K562 (cell line): ENCODE measurements around the gene RHEBL1. TPM values are rescaled to one million over a fixed set of nuclear protein-coding genes. Genes with fewer than 3 reads are reported as not detected.

ENCODE experiments used
- BACH1 ChIP-seq: fragments of 200-800 bp; sonication (Bioruptor generic); IDR thresholded peaks from 2 replicates; pipeline ENCODE4 v1.6.1; 2016; ENCODE audit warnings: missing genetic modification characterization, missing compliant biosample characterization
- CBFA2T3 ChIP-seq: fragments of 450-650 bp; IDR thresholded peaks from 2 replicates; pipeline ENCODE4 v1.6.1; 2017
- HDGF ChIP-seq: fragments of 450-650 bp; IDR thresholded peaks from 2 replicates; pipeline ENCODE4 v1.6.1; 2016
- HNRNPK ChIP-seq: fragments of 200-400 bp; formaldehyde crosslinking; IDR thresholded peaks from one replicate; pipeline ENCODE4 v1.6.1; 2018; ENCODE audit warnings: mild to moderate bottlenecking, low read depth, low read length; ENCODE audit not compliant: poor library complexity, severe bottlenecking
- JUND ChIP-seq, 2 experiments: IDR thresholded peaks; 2 replicates in 1 of 2; 3 replicates in 1 of 2; pipeline ENCODE4 v1.6.1; 2011; ENCODE audit warnings: borderline replicate concordance in 2 of 2, low read depth in 2 of 2, low read length in 2 of 2, improper control_type of control experiment in 1 of 2, missing biosample characterization in 1 of 2, missing genetic modification characterization in 1 of 2, missing genetic modification reagents in 1 of 2
- KDM2B ChIP-seq: fragments of 250-450 bp; sonication (Bioruptor Pico); IDR thresholded peaks from 2 replicates; pipeline ENCODE4 v1.8.0; 2021; ENCODE audit warnings: mild to moderate bottlenecking, moderate library complexity
- PHF8 ChIP-seq: fragments of 200-600 bp; sonication (generic); IDR thresholded peaks from 2 replicates; pipeline ENCODE4 v1.6.1; 2012; ENCODE audit warnings: mixed run types, mild to moderate bottlenecking, inconsistent platforms, low read length, moderate library complexity, borderline replicate concordance
- PURB ChIP-seq: sonication (generic); formaldehyde crosslinking; IDR thresholded peaks from 2 replicates; pipeline ENCODE4 v1.9.0; 2021; ENCODE audit warnings: low read depth, mild to moderate bottlenecking, missing genetic modification reagents
- RBM14 ChIP-seq: fragments of 200-400 bp; formaldehyde crosslinking; IDR thresholded peaks from 2 replicates; pipeline ENCODE4 v1.6.1; 2018; ENCODE audit warnings: low read depth, mild to moderate bottlenecking, low read length, moderate library complexity, borderline replicate concordance; ENCODE audit not compliant: insufficient read depth
- SOX6 ChIP-seq: fragments of 450-650 bp; IDR thresholded peaks from 2 replicates; pipeline ENCODE4 v1.6.1; 2014; ENCODE audit warnings: mild to moderate bottlenecking
- TAF9B ChIP-seq: fragments of 450-650 bp; IDR thresholded peaks from 2 replicates; pipeline ENCODE4 v1.6.1; 2018; ENCODE audit warnings: mild to moderate bottlenecking; ENCODE audit not compliant: partially characterized antibody
- WHSC1 ChIP-seq: IDR thresholded peaks from one replicate; pipeline ENCODE4 v1.6.1; 2012; ENCODE audit warnings: low read length, control low read depth, inconsistent platforms
- XRCC5 ChIP-seq: fragments of 200-400 bp; formaldehyde crosslinking; IDR thresholded peaks from 2 replicates; pipeline ENCODE4 v1.6.1; 2017; ENCODE audit warnings: low read depth, mild to moderate bottlenecking, low read length
- ZNF143 ChIP-seq: sonication (generic); formaldehyde crosslinking; IDR thresholded peaks from 2 replicates; pipeline ENCODE4 v1.9.0; 2022; ENCODE audit warnings: mild to moderate bottlenecking, missing genetic modification reagents
- polyA plus RNA-seq, 8 experiments: library from polyadenylated mRNA; depleted of rRNA in 4 of 8; stranded (reverse) in 5 of 8; unstranded in 3 of 8; fragments of >200 nt; fragmentation: Nextera tagmentation in 2 of 8; fragmentation: Illumina TruSeq in 1 of 8; extraction: Ambion mirVana in 2 of 8; extraction: Trizol in 1 of 8; gene quantifications; 2 replicates each; pipeline versions ENCODE4 v1.2.1 to v1.2.3, GENCODE V29; 2011 to 2014; ENCODE audit warnings: inconsistent platforms in 1 of 8, missing spikeins in 1 of 8
- total RNA-seq, 7 experiments: library from RNA; depleted of rRNA in 6 of 7; stranded (reverse); fragments of >200 nt in 6 of 7; fragmentation: Illumina TruSeq in 2 of 7; extraction: Trizol in 2 of 7; gene quantifications; 2 replicates each; pipeline versions ENCODE4 v1.2.1 to v1.2.3, GENCODE V29; 2011 to 2021; ENCODE audit warnings: low replicate concordance in 1 of 7
- TF ChIP-seq, protein P1 (sequence below), 2 experiments: fragments of 450-650 bp; IDR thresholded peaks; 2 replicates each; pipeline ENCODE4 v1.6.1; 2016; ENCODE audit warnings: mild to moderate bottlenecking in 2 of 2, borderline replicate concordance in 1 of 2, low read depth in 1 of 2, moderate library complexity in 1 of 2
- TF ChIP-seq, protein P2 (sequence below): fragments of 450-650 bp; IDR thresholded peaks from 2 replicates; pipeline ENCODE4 v1.6.1; 2018; ENCODE audit warnings: mild to moderate bottlenecking, low read depth; ENCODE audit not compliant: partially characterized antibody

Gene RHEBL1
- total and polyA plus RNA-seq, 9 of the 15 experiments (the other 6 are each of a cell fraction or from before 2014, with no cell fraction given), result 4.3 to 36.1 (median 8.2) TPM

DNA sequence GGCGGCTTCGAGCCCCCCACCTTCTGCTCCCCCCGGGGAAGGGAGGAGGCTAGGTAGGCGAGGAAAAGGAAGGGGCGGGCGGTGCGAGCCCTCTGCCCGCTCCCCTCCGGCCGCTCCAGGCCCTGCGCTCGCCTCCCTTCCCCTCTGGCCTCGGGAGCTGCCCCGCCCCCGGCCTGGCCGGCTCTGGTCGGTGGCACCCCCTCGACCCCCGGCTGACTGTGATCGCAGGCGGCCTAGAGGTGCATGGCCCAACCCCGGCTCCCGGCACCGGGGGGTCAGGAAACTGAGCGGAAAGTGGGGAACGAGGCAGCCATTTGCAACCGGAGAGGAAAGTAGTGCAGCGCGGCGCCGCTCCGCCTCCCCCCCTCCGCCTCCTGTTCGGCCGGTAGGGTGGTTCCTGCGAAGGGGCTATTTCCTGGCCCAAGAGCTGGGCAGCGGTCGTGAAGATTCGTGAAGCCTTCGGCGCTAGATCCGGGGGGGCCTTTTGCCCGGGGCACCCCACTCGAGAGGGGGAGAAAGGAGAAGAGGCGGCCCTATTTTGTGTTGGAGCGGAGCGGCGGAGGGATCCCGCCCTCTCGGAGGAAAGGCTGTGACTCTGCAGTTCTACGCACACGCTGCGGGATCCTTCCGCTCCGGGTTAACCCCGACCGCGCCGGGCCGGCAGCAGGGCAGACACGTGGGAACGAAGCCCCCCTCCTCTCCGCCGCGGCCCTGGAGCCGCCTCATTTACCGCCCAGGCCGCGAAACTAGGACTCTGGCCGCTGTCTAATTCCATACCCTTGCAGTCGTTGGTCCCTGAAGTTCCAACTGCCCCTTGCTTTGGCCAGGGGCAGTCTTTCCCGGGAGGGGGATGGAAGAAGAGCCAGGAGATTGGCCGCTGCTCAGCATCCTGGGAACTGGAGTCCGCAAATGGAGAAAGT is 9.3 kb downstream of the RHEBL1 start, which contains the start of gene KMT2D (continued):
- no peak for TF ChIP-seq WHSC1
- TF ChIP-seq KDM2B (CRISPR knock-in tag), result no peak; the same call in 1 of the 2 replicates
- peak; percentile 35; the same call in 1 of the 2 replicates for TF ChIP-seq CBFA2T3
- TF ChIP-seq, protein P1, sequence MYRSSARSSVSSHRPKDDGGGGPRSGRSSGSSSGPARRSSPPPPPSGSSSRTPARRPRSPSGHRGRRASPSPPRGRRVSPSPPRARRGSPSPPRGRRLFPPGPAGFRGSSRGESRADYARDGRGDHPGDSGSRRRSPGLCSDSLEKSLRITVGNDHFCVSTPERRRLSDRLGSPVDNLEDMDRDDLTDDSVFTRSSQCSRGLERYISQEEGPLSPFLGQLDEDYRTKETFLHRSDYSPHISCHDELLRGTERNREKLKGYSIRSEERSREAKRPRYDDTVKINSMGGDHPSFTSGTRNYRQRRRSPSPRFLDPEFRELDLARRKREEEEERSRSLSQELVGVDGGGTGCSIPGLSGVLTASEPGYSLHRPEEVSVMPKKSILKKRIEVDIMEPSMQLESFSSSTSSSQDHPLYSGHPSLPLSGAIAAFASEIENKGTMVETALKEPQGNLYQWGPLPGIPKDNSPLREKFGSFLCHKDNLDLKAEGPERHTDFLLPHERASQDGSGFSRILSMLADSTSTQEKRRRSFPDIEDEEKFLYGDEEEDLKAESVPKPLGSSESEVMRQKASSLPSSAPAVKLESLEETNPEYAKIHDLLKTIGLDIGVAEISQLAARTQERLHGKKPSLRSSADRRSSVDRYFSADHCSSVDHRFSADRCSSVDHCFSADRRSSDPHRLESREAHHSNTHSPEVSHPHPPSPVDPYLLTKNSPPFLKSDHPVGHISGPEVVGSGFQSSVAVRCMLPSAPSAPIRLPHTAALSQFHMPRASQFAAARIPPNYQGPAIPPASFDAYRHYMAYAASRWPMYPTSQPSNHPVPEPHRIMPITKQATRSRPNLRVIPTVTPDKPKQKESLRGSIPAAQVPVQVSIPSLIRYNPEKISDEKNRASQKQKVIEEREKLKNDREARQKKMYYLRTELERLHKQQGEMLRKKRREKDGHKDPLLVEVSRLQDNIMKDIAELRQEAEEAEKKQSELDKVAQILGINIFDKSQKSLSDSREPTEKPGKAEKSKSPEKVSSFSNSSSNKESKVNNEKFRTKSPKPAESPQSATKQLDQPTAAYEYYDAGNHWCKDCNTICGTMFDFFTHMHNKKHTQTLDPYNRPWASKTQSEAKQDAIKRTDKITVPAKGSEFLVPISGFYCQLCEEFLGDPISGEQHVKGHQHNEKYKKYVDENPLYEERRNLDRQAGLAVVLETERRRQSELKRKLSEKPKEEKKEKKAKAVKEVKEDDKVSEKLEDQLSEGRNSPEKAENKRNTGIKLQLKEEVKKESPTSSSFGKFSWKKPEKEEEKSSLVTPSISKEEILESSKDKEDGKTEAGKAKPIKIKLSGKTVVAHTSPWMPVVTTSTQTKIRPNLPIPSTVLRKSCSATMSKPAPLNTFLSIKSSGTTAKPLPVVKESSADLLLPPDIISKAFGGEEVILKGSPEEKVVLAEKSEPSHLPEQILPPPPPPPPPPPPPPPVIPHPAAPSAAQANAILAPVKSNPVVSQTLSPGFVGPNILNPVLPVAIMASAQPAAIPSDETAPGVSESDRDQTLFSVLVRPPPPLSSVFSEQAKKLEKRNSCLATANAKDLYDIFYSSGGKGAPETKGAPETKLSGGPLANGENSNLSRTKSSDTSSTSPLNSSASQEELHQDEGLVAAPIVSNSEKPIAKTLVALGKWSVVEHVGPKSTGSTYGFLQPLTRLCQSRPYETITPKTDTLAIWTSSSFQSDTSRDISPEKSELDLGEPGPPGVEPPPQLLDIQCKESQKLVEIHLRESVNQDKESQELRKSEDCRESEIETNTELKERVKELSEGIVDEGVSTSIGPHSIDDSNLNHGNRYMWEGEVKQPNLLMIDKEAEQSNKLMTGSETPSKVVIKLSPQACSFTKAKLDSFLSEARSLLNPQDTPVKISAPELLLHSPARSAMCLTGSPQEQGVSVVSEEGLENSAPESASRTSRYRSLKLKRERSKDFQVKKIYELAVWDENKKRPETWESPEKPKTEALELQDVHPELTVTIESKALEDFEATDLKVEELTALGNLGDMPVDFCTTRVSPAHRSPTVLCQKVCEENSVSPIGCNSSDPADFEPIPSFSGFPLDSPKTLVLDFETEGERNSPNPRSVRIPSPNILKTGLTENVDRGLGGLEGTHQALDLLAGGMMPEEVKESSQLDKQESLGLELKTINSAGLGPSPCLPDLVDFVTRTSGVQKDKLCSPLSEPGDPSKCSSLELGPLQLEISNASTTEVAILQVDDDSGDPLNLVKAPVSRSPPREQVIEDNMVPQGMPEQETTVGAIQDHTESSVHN (IDR thresholded peaks at IDR 0.05; ENCODE audit: borderline replicate concordance in 1 of 2, low read depth in 1 of 2), result 0 out of 4 replicates have a peak, but pooled peaks of 1 of the 2 experiments have one; percentile 52
- no peak for TF ChIP-seq RBM14
- TF ChIP-seq, protein P2, sequence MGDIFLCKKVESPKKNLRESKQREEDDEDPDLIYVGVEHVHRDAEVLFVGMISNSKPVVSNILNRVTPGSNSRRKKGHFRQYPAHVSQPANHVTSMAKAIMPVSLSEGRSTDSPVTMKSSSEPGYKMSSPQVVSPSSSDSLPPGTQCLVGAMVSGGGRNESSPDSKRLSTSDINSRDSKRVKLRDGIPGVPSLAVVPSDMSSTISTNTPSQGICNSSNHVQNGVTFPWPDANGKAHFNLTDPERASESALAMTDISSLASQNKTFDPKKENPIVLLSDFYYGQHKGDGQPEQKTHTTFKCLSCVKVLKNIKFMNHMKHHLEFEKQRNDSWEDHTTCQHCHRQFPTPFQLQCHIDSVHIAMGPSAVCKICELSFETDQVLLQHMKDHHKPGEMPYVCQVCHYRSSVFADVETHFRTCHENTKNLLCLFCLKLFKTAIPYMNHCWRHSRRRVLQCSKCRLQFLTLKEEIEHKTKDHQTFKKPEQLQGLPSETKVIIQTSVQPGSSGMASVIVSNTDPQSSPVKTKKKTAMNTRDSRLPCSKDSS, result no peak
- TF ChIP-seq HNRNPK, result no peak
- TF ChIP-seq JUND (IDR thresholded peaks at IDR 0.05; ENCODE audit: borderline replicate concordance, low read depth, low read length), result peak; percentile 80
- peak; percentile 41; the same call in 2 of the 3 replicates for TF ChIP-seq JUND (tag; IDR thresholded peaks at IDR 0.05; ENCODE audit: borderline replicate concordance, low read depth, low read length)
- peak; percentile 40; the same call in 1 of the 2 replicates for TF ChIP-seq SOX6
- peak; percentile 98 for TF ChIP-seq TAF9B
- no peak for TF ChIP-seq PURB (CRISPR knock-in tag)
- peak; percentile 74 for TF ChIP-seq ZNF143 (CRISPR knock-in tag)
- no peak for TF ChIP-seq HDGF
- no peak for TF ChIP-seq BACH1 (tag)
- TF ChIP-seq PHF8, result peak; percentile 78
- TF ChIP-seq XRCC5, result peak; percentile 95
